GM21528 (cell line): Measurements from ENCODE around the gene NRG2.

ENCODE experiments used
- ATAC-seq: cut with Tn5 transposase; IDR thresholded peaks from one replicate; pipeline ENCODE4 v1.9.1; 2021; ENCODE audit warnings: mild to moderate bottlenecking, moderate library complexity; ENCODE audit not compliant: unreplicated experiment, low FRiP score

Gene NRG2

GRCh38 chr5:139886213-139886612, 156.9 kb downstream of the NRG2 start:
- ATAC-seq: no peak

- no peak for ATAC-seq
These were observed 157.3 kb downstream of the NRG2 start for GRCh38 chr5:139885857-139886208.

- ATAC-seq: no peak
These were observed 157.8 kb downstream of the NRG2 start for GRCh38 chr5:139885172-139885856.

GRCh38 chr5:139884734-139885133, 158.4 kb downstream of the NRG2 start:
- no peak for ATAC-seq

GRCh38 chr5:139884144-139884543, 159.0 kb downstream of the NRG2 start:
- ATAC-seq: no peak

- no peak for ATAC-seq
These were observed 160.0 kb downstream of the NRG2 start for GRCh38 chr5:139882961-139883539.

- no peak for ATAC-seq
These were observed 160.8 kb downstream of the NRG2 start for GRCh38 chr5:139882316-139882715.

- no peak for ATAC-seq
These were observed 161.9 kb downstream of the NRG2 start for GRCh38 chr5:139881143-139881733.

GRCh38 chr5:139880416-139881142, 162.5 kb downstream of the NRG2 start:
- no peak for ATAC-seq

GRCh38 chr5:139878093-139878492, 165.0 kb downstream of the NRG2 start:
- no peak for ATAC-seq

GRCh38 chr5:139877129-139877597, 165.9 kb downstream of the NRG2 start:
- ATAC-seq: no peak

GRCh38 chr5:139875957-139876356, 167.1 kb downstream of the NRG2 start:
- ATAC-seq: no peak

GRCh38 chr5:139872851-139873794, 170.0 kb downstream of the NRG2 start:
- ATAC-seq: no peak

- ATAC-seq: no peak
These were observed 170.9 kb downstream of the NRG2 start for GRCh38 chr5:139872052-139872766.

GRCh38 chr5:139871614-139872013, 171.5 kb downstream of the NRG2 start:
- ATAC-seq: no peak

GRCh38 chr5:139870677-139871076, 172.4 kb downstream of the NRG2 start:
- ATAC-seq: no peak

- ATAC-seq: no peak
These were observed 173.9 kb downstream of the NRG2 start for GRCh38 chr5:139869042-139869790.

GRCh38 chr5:139867581-139867980, 175.5 kb downstream of the NRG2 start:
- ATAC-seq: no peak

- ATAC-seq: no peak
These were observed 176.0 kb downstream of the NRG2 start for GRCh38 chr5:139867109-139867508.
